A549 (cell line): ENCODE measurements around the gene CLDN6. TPM values are rescaled to one million over a fixed set of nuclear protein-coding genes. Genes with fewer than 3 reads are reported as not detected.
A peak's percentile ranks its signal among the peaks of the same experiment; 100 is the strongest.

ENCODE experiments used
- ATAC-seq, 2 experiments: fragments of 200-7000 bp in 1 of 2; fragments of >200 bp in 1 of 2; cut with Nextera tagmentation in 1 of 2; cut with Tn5 transposase in 1 of 2; 3 replicates each; pipeline versions ENCODE4 v1.8.0 to v1.9.1; 2018 to 2020; ENCODE audit warnings: mild to moderate bottlenecking in 1 of 2, moderate library complexity in 1 of 2
- CTCF ChIA-PET: fragments of 300-600 bp; sonication (Branson Sonifier 250); formaldehyde crosslinking; extraction: SDS; loops from one replicate; lab custom pipeline; 2021; ENCODE audit warnings: antibody characterized with exemption, inconsistent platforms; lab: Yijun Ruan, JAX
- POLR2A ChIA-PET: fragments of 350-600 bp; formaldehyde crosslinking; extraction: SDS; loops from one replicate; lab custom pipeline; 2021; ENCODE audit warnings: antibody characterized with exemption, inconsistent platforms; lab: Yijun Ruan, JAX
- DNase-seq, 2 experiments: peaks; one replicate each; pipeline versions ENCODE4 v3.0.0 to v3.0.0-alpha.2; 2011 to 2016; ENCODE audit warnings: low read depth in 1 of 2, low spot score in 1 of 2
- FAIRE-seq: peaks from 2 replicates; lab custom pipeline; 2011; peaks lifted over from hg19 to GRCh38; lab: Jason Lieb, UNC
- H3K27ac ChIP-seq, 2 experiments: fragments of >200 bp; sonication (Bioruptor Twin); formaldehyde crosslinking; 3 replicates each; pipeline ENCODE4 v1.5.1; 2016 to 2017
- H3K4me1 ChIP-seq: fragments of >200 bp; sonication (Bioruptor Twin); formaldehyde crosslinking; 3 replicates; pipeline ENCODE4 v1.6.1; 2016
- H3K4me2 ChIP-seq: fragments of >200 bp; sonication (Bioruptor Twin); formaldehyde crosslinking; 3 replicates; pipeline ENCODE4 v1.6.1; 2016
- H3K4me3 ChIP-seq: fragments of >200 bp; sonication (Bioruptor Twin); formaldehyde crosslinking; 3 replicates; pipeline ENCODE4 v1.5.1; 2016
- H3K9me3 ChIP-seq: fragments of >200 bp; sonication (Bioruptor Twin); formaldehyde crosslinking; 3 replicates; pipeline ENCODE4 v1.6.1; 2016
- CBX2 ChIP-seq: fragments of 200-600 bp; sonication (generic); IDR thresholded peaks from 2 replicates; pipeline ENCODE4 v1.6.1; 2016; ENCODE audit warnings: low read depth, mild to moderate bottlenecking, borderline replicate concordance
- CBX8 ChIP-seq: fragments of 200-600 bp; sonication (generic); IDR thresholded peaks from 2 replicates; pipeline ENCODE4 v1.6.1; 2016
- CEBPB ChIP-seq, 2 experiments: fragments of >200 bp in 1 of 2; sonication (Bioruptor Twin) in 1 of 2; formaldehyde crosslinking in 1 of 2; IDR thresholded peaks; 2 replicates each; pipeline ENCODE4 v1.6.1; 2012 to 2016
- EHF ChIP-seq: fragments of 250-450 bp; sonication (Bioruptor Pico); IDR thresholded peaks from 2 replicates; pipeline ENCODE4 v1.5.0; 2020; ENCODE audit warnings: mild to moderate bottlenecking
- ESRRA ChIP-seq: fragments of 150-350 bp; IDR thresholded peaks from 2 replicates; pipeline ENCODE4 v1.6.1; 2014; ENCODE audit warnings: mild to moderate bottlenecking, low read length, borderline replicate concordance
- FOSL2 ChIP-seq, 2 experiments: fragments of 450-650 bp in 1 of 2; fragments of >200 bp in 1 of 2; sonication (Bioruptor Twin) in 1 of 2; formaldehyde crosslinking; IDR thresholded peaks; 2 replicates each; pipeline versions ENCODE4 v1.5.0 to v1.6.1; 2016 to 2020; ENCODE audit warnings: mild to moderate bottlenecking in 1 of 2, moderate library complexity in 1 of 2
- FOXS1 ChIP-seq: fragments of 250-450 bp; sonication (Bioruptor Pico); IDR thresholded peaks from 2 replicates; pipeline ENCODE4 v1.5.0; 2020; ENCODE audit warnings: mild to moderate bottlenecking, moderate library complexity
- GATA3 ChIP-seq: IDR thresholded peaks from 2 replicates; pipeline ENCODE4 v1.6.1; 2012; ENCODE audit warnings: borderline replicate concordance
- HEYL ChIP-seq: fragments of 250-450 bp; sonication (Bioruptor Pico); IDR thresholded peaks from 2 replicates; pipeline ENCODE4 v1.8.0; 2021; ENCODE audit warnings: mild to moderate bottlenecking, moderate library complexity
- HOXB13 ChIP-seq: fragments of 250-450 bp; sonication (Bioruptor Pico); IDR thresholded peaks from 2 replicates; pipeline ENCODE4 v1.5.0; 2020; ENCODE audit warnings: low read depth, mild to moderate bottlenecking, moderate library complexity
- HOXB5 ChIP-seq: fragments of 250-450 bp; sonication (Bioruptor Pico); IDR thresholded peaks from 2 replicates; pipeline ENCODE4 v1.5.0; 2020; ENCODE audit warnings: mild to moderate bottlenecking, moderate library complexity
- JUN ChIP-seq, 2 experiments: fragments of >200 bp; sonication (Bioruptor Twin); formaldehyde crosslinking; IDR thresholded peaks; 2 replicates in 1 of 2; 3 replicates in 1 of 2; pipeline ENCODE4 v1.6.1; 2016 to 2017
- KDM1A ChIP-seq: fragments of 200-600 bp; sonication (generic); IDR thresholded peaks from 2 replicates; pipeline ENCODE4 v1.6.1; 2016; ENCODE audit warnings: low read depth, mild to moderate bottlenecking
- KDM5A ChIP-seq: fragments of 200-600 bp; sonication (generic); IDR thresholded peaks from 2 replicates; pipeline ENCODE4 v1.6.1; 2016; ENCODE audit warnings: antibody characterized with exemption, mild to moderate bottlenecking
- MAFK ChIP-seq: fragments of 450-650 bp; IDR thresholded peaks from 2 replicates; pipeline ENCODE4 v1.6.1; 2014; ENCODE audit not compliant: partially characterized antibody
- MYC ChIP-seq: IDR thresholded peaks from 2 replicates; pipeline ENCODE4 v1.6.1; 2012; ENCODE audit warnings: mild to moderate bottlenecking, inconsistent platforms, low read length, improper control_type of control experiment, borderline replicate concordance
- NFE2L2 ChIP-seq: fragments of 150-350 bp; conservative IDR thresholded peaks from 2 replicates; pipeline ENCODE4 v1.6.1; 2014; ENCODE audit warnings: low read length
- NPAS2 ChIP-seq: fragments of 250-450 bp; sonication (Bioruptor Pico); IDR thresholded peaks from 2 replicates; pipeline ENCODE4 v1.8.0; 2022; ENCODE audit warnings: mild to moderate bottlenecking, moderate library complexity, borderline replicate concordance
- NR3C1 ChIP-seq: fragments of >200 bp; sonication (Bioruptor Twin); formaldehyde crosslinking; IDR thresholded peaks from 3 replicates; pipeline ENCODE4 v1.6.1; 2017
- PHF8 ChIP-seq: fragments of 200-600 bp; sonication (generic); IDR thresholded peaks from 2 replicates; pipeline ENCODE4 v1.6.1; 2016; ENCODE audit warnings: low read depth, mild to moderate bottlenecking, antibody characterized with exemption, moderate library complexity, borderline replicate concordance
- POLR2A ChIP-seq: IDR thresholded peaks from 2 replicates; pipeline ENCODE4 v1.6.1; 2012; ENCODE audit warnings: mild to moderate bottlenecking, low read length
- POLR2AphosphoS2 ChIP-seq: conservative IDR thresholded peaks from 2 replicates; pipeline ENCODE4 v1.6.1; 2012; ENCODE audit warnings: low read length, improper control_type of control experiment, inconsistent platforms
- RCOR1 ChIP-seq: fragments of 150-350 bp; IDR thresholded peaks from 2 replicates; pipeline ENCODE4 v1.6.1; 2014; ENCODE audit warnings: antibody characterized with exemption, low read length, low read depth
- RFX5 ChIP-seq: fragments of 450-650 bp; IDR thresholded peaks from 2 replicates; pipeline ENCODE4 v1.7.1; 2014; ENCODE audit warnings: antibody characterized with exemption, mild to moderate bottlenecking, moderate library complexity
- TFCP2L1 ChIP-seq: fragments of 250-450 bp; sonication (Bioruptor Pico); IDR thresholded peaks from 2 replicates; pipeline ENCODE4 v1.5.0; 2021; ENCODE audit warnings: mild to moderate bottlenecking
- ZC3H11A ChIP-seq: fragments of 450-650 bp; IDR thresholded peaks from 2 replicates; pipeline ENCODE4 v1.6.1; 2014; ENCODE audit warnings: antibody characterized with exemption, mild to moderate bottlenecking
- WGBS: methylation state at CpG from one replicate; pipeline ENCODE4 v1.1.6; 2017; ENCODE audit errors: missing lambda C conversion rate; 5-methylcytosine and 5-hydroxymethylcytosine counted together
- polyA plus RNA-seq, 4 experiments: library from polyadenylated mRNA; depleted of rRNA in 3 of 4; stranded (reverse); fragments of >200 nt; fragmentation: RNase III in 1 of 4; extraction: RNeasy Plus Mini Kit Qiagen cat#74134 plus additional on column Dnase treatment in 1 of 4; gene quantifications; 2 replicates in 3 of 4; 3 replicates in 1 of 4; pipeline ENCODE4 v1.2.3, GENCODE V29; 2011 to 2017
- TF ChIP-seq, protein P1 (sequence below): fragments of 150-350 bp; IDR thresholded peaks from 2 replicates; pipeline ENCODE4 v1.6.1; 2014; ENCODE audit warnings: low read depth, mild to moderate bottlenecking, low read length
- TF ChIP-seq, protein P2 (sequence below): fragments of >200 bp; sonication (Bioruptor Twin); formaldehyde crosslinking; IDR thresholded peaks from 3 replicates; pipeline ENCODE4 v1.5.1; 2016
- TF ChIP-seq, protein P3 (sequence below): fragments of 250-450 bp; sonication (Bioruptor Pico); IDR thresholded peaks from 2 replicates; pipeline ENCODE4 v1.5.0; 2020; ENCODE audit warnings: low read depth, mild to moderate bottlenecking, moderate library complexity

The CLDN6 gene
- polyA plus RNA-seq, 2 of the 4 experiments (the other 2 are of a cell fraction), result 0.25 TPM; not detected in 1

DNA sequence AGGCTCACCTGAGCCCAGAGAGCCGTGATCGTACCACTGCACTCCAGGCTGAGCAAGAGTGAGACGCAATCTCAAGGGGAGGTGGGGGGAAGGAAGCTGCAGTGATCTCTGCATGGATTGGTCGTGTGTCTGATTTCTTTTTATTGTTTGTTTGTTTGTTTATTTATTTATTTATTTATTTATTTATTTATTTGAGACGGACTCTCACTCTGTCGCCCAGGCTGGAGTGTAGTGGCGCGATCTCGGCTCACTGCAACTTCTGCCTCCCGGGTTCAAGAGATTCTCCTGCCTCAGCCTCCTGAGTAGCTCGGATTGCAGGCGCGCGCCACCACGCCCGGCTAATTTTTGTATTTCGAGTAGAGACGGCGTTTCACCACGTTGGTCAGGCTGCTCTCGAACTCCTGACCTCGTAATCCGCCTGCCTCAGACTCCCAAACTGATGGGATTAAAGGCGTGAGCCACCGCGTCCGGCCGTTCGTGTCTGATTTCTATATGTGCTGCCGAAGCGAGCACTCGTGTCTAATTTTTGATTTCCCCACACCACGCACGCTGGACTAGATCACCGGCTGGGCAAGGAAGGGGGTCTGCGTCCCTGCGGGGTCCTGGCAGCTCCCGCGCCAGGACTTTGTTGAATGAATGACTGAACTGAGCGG, 1.7 kb upstream of the CLDN6 start:
- DNase-seq, result no peak
- H3K4me2 ChIP-seq, result peak overlapping the region; percentile 89
- POLR2A ChIA-PET, result interaction anchor here (0.7 to 6.2 kb wide), 11 partner anchors 9 to 131 kb away, joined by 3 to 107 read pairs (median 8); partner anchors contain the start of genes PAQR4 and PKMYT1
- peak overlapping the region; percentile 93 for H3K4me3 ChIP-seq
- no peak for ATAC-seq
- 34% methylated on average over 32 of the region's 40 CpGs for WGBS
- FAIRE-seq, result no peak
- TF ChIP-seq ZC3H11A, result peak; percentile 30; the same call in 1 of the 2 replicates
- TF ChIP-seq CEBPB (IDR thresholded peaks at IDR 0.05), result no peak
- peaks cover 19% of the 10 kb centered on the region for H3K4me1 ChIP-seq
- H3K27ac ChIP-seq, result peak overlapping the region; percentile 98 to 100
- H3K9me3 ChIP-seq, result no peaks in the 10 kb centered on the region
- CTCF ChIA-PET, result interaction anchor here (1.0 to 6.6 kb wide), 6 partner anchors 10 to 59 kb away, joined by 4 to 112 read pairs (median 6); no protein-coding TSS in a partner anchor

DNA sequence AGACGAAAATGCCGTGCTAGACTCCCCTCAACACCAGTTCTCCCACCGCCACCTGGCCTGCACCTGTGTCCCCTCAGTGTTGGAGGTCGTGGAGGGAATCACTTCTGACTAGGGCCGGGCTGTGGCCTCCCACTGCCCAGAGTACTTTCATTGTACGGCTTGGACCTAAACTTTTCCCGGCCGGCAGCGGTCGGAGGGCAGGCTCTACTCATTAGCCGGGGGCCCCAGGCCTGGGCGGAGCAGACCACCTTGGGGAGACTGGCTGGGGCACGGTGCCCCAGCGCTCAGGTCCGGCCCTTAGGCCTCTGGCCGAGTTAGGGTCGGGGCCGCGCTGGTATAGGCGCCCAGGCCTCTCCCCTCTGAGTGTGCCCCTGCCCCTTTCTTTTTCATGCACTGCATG, 639 bp downstream of the CLDN6 start:
- ChIA-PET CTCF (interaction anchor here (6.6 kb wide), 1 partner anchor 11 kb away, joined by 112 read pairs; no protein-coding TSS in a partner anchor), POLR2A (no interaction called here)

DNA sequence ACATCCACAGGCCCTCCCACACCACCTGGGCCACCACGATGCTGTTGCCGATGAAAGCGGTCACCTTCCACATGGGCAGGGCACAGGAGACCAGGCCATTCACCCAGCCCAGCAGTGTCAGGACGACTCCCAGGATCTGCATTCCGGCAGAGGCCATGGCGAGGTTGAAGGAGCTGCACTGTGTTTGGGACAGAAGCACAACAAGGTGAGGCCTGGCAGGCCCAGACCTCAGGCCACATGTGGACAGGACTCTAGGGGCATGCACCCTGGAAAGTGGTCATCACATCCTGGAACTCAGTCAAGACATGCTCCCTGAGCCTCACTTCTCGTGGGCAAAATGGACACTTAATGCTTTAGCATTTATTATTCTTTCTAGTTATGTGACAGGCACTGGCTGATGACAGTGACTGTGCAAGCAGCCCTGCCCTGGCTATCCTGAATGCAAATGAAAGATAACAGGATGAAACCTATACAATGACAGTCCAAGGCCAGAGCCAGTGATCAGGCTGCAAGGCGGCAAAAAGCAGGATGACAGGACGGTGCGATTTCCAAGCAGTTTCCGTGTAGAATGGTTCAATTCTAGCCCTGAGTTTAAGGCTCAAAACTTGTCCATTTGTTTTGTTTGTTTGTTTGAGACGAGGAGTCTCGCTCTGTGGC, 2.0 kb downstream of the CLDN6 start:
- ATAC-seq (no peak), FAIRE-seq (no peak), DNase-seq (no peak)
- Histone ChIP-seq H3K9me3 (no peaks in the 10 kb centered on the region), H3K4me2 (no peak overlapping the region), H3K4me1 (peaks cover 20% of the 10 kb centered on the region), H3K27ac (no peak overlapping the region), H3K4me3 (no peak overlapping the region)
- ChIA-PET POLR2A (no interaction called here), CTCF (interaction anchor here (0.7 to 3.4 kb wide), 2 partner anchors 12 to 44 kb away, joined by 3 to 16 read pairs; no protein-coding TSS in a partner anchor)
- WGBS, result 88% methylated on average over 8 of the region's 13 CpGs
- no peak for TF ChIP-seq JUN (IDR thresholded peaks at IDR 0.05)
- TF ChIP-seq MYC, result no peak
- no peak for TF ChIP-seq FOXS1 (CRISPR knock-in tag)
- TF ChIP-seq PHF8, result no peak
- TF ChIP-seq MAFK, result no peak
- TF ChIP-seq RCOR1, result no peak
- no peak for TF ChIP-seq TFCP2L1 (CRISPR knock-in tag)
- no peak for TF ChIP-seq KDM1A
- no peak for TF ChIP-seq CBX8
- TF ChIP-seq HOXB13 (CRISPR knock-in tag), result no peak
- TF ChIP-seq CBX2, result no peak
- TF ChIP-seq, protein P1, sequence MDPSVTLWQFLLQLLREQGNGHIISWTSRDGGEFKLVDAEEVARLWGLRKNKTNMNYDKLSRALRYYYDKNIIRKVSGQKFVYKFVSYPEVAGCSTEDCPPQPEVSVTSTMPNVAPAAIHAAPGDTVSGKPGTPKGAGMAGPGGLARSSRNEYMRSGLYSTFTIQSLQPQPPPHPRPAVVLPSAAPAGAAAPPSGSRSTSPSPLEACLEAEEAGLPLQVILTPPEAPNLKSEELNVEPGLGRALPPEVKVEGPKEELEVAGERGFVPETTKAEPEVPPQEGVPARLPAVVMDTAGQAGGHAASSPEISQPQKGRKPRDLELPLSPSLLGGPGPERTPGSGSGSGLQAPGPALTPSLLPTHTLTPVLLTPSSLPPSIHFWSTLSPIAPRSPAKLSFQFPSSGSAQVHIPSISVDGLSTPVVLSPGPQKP, result no peak
- TF ChIP-seq HOXB5 (CRISPR knock-in tag), result no peak
- TF ChIP-seq, protein P2, sequence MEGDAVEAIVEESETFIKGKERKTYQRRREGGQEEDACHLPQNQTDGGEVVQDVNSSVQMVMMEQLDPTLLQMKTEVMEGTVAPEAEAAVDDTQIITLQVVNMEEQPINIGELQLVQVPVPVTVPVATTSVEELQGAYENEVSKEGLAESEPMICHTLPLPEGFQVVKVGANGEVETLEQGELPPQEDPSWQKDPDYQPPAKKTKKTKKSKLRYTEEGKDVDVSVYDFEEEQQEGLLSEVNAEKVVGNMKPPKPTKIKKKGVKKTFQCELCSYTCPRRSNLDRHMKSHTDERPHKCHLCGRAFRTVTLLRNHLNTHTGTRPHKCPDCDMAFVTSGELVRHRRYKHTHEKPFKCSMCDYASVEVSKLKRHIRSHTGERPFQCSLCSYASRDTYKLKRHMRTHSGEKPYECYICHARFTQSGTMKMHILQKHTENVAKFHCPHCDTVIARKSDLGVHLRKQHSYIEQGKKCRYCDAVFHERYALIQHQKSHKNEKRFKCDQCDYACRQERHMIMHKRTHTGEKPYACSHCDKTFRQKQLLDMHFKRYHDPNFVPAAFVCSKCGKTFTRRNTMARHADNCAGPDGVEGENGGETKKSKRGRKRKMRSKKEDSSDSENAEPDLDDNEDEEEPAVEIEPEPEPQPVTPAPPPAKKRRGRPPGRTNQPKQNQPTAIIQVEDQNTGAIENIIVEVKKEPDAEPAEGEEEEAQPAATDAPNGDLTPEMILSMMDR, result no peak
- TF ChIP-seq NFE2L2, result no peak
- no peak for TF ChIP-seq ESRRA
- TF ChIP-seq FOSL2 (IDR thresholded peaks at IDR 0.05), result no peak
- no peak for TF ChIP-seq FOSL2 (CRISPR knock-in tag; IDR thresholded peaks at IDR 0.05)
- TF ChIP-seq NR3C1, result no peak
- TF ChIP-seq POLR2A, result no peak
- TF ChIP-seq POLR2AphosphoS2, result no peak

More for the DNA sequence above, 639 bp downstream of the CLDN6 start:
- no peak overlapping the region for H3K4me2 ChIP-seq
- 96% methylated on average over 15 of the region's 20 CpGs for WGBS
- no peak for ATAC-seq
- no peak overlapping the region for H3K4me3 ChIP-seq
- peak overlapping the region in 1 of 2 experiments; percentile 41; a peak in 1 of 6 replicates for H3K27ac ChIP-seq
- TF ChIP-seq, protein P1, result no peak
- TF ChIP-seq CBX2 (no peak), TFCP2L1 (CRISPR knock-in tag) (no peak), KDM5A (no peak), GATA3 (no peak), NPAS2 (no peak), POLR2A (no peak), KDM1A (no peak), RCOR1 (no peak), EHF (CRISPR knock-in tag) (no peak), NR3C1 (no peak), ESRRA (no peak), RFX5 (no peak), HEYL (CRISPR knock-in tag) (no peak)
- TF ChIP-seq, protein P3, sequence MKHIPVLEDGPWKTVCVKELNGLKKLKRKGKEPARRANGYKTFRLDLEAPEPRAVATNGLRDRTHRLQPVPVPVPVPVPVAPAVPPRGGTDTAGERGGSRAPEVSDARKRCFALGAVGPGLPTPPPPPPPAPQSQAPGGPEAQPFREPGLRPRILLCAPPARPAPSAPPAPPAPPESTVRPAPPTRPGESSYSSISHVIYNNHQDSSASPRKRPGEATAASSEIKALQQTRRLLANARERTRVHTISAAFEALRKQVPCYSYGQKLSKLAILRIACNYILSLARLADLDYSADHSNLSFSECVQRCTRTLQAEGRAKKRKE, result no peak
- no peaks in the 10 kb centered on the region for H3K9me3 ChIP-seq
- no peak for DNase-seq
- no peak for FAIRE-seq
- peaks cover 20% of the 10 kb centered on the region for H3K4me1 ChIP-seq
